HUES48 (cell line): ENCODE data around the gene LSG1.
"Not testable (repeated sequence)": the region's sequence is repeated elsewhere in the genome, so short reads cannot be mapped to it uniquely, and the experiment has no call there.

Experiments used
- H3K27ac ChIP-seq: one replicate; pipeline ENCODE4 v1.7.0; 2013; ENCODE audit warnings: low read depth, low read length, inconsistent platforms
- H3K27me3 ChIP-seq: 2 replicates; pipeline ENCODE4 v1.6.1; 2013; ENCODE audit warnings: mild to moderate bottlenecking, low read length; ENCODE audit not compliant: control insufficient read depth, insufficient read depth
- H3K36me3 ChIP-seq: 2 replicates; pipeline ENCODE4 v1.6.1; 2013; ENCODE audit warnings: low read length; ENCODE audit not compliant: control insufficient read depth, insufficient read depth
- H3K4me1 ChIP-seq: 2 replicates; pipeline ENCODE4 v1.6.1; 2013; ENCODE audit warnings: mild to moderate bottlenecking, low read length; ENCODE audit not compliant: control insufficient read depth, insufficient read depth
- H3K4me3 ChIP-seq: 2 replicates; pipeline ENCODE4 v1.5.1; 2013; ENCODE audit warnings: mild to moderate bottlenecking, low read depth, low read length
- H3K9ac ChIP-seq: 2 replicates; pipeline ENCODE4 v1.6.1; 2013; ENCODE audit warnings: mild to moderate bottlenecking, low read depth, low read length, moderate library complexity
- H3K9me3 ChIP-seq: 2 replicates; pipeline ENCODE4 v1.6.1; 2013; ENCODE audit warnings: low read length; ENCODE audit not compliant: control insufficient read depth, insufficient read depth

The LSG1 gene

GRCh38 chr3:194617143-194617671 is 54.8 kb downstream of the LSG1 start:
- H3K4me1 ChIP-seq: no peaks in the 10 kb centered on the region
- no peak overlapping the region for H3K27ac ChIP-seq

GRCh38 chr3:194615226-194615625 is 56.8 kb downstream of the LSG1 start:
- Histone ChIP-seq H3K9me3 (no peaks in the 10 kb centered on the region), H3K27me3 (no peaks in the 10 kb centered on the region), H3K27ac (no peak overlapping the region), H3K4me1 (no peaks in the 10 kb centered on the region), H3K4me3 (no peak overlapping the region), H3K9ac (no peak overlapping the region), H3K36me3 (peaks cover 13% of the 10 kb centered on the region; the same call in 1 of the 2 replicates)

More at GRCh38 chr3:194617143-194617671, 54.8 kb downstream of the LSG1 start:
- Histone ChIP-seq H3K4me3 (no peak overlapping the region), H3K27me3 (no peaks in the 10 kb centered on the region), H3K9me3 (no peaks in the 10 kb centered on the region), H3K36me3 (peaks cover 13% of the 10 kb centered on the region; the same call in 1 of the 2 replicates), H3K9ac (no peak overlapping the region)

DNA sequence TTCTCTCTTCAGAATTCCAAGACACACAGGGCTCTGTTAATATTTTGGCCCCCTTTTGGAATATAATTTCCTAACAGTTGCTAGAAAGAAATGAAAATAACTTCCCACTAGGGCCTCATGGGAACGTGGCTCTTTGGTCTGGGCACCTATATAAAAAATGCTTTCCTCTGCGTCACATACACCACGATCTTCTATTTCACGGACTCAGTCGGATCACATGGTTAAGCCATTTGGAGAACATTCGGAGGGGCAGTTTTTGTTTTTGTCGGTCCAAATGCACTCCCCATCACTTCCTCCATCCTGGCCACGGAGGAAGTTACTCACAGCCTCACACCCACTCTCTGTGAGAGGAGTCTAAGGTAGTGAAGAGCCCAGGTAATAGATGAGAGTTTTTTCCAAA is 59.8 kb downstream of the LSG1 start:
- Histone ChIP-seq H3K27ac (no peak overlapping the region), H3K27me3 (no peaks in the 10 kb centered on the region), H3K4me1 (no peaks in the 10 kb centered on the region), H3K4me3 (no peak overlapping the region), H3K9ac (no peak overlapping the region), H3K36me3 (peaks cover 9% of the 10 kb centered on the region; the same call in 1 of the 2 replicates), H3K9me3 (no peaks in the 10 kb centered on the region)

- no peaks in the 10 kb centered on the region for H3K4me1 ChIP-seq
Measured at GRCh38 chr3:194610689-194611088, 61.3 kb downstream of the LSG1 start.

DNA sequence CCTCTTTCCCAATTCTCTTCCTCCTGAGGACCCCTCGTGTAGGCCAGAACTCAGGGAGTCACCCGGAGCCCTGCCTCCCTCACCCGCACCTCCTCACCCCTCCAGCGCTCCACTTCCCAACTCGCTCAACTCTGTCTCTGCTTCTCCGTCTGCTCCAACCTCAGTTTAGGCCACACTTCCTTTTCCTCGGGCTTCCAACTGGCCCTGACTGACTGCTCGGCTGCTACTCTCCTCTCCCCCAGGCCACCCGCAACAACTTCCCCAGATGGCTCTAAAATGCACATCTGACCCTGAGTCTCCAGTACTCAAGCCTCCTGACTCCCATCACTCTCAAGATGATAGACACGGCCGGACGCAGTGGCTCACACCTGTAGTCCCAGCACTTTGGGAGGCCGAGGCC is 62.4 kb downstream of the LSG1 start:
- no peak overlapping the region for H3K4me3 ChIP-seq
- no peak overlapping the region for H3K27ac ChIP-seq
- H3K9ac ChIP-seq: no peak overlapping the region
- H3K27me3 ChIP-seq: no peaks in the 10 kb centered on the region
- H3K36me3 ChIP-seq: peaks cover 2% of the 10 kb centered on the region; the same call in 1 of the 2 replicates
- no peaks in the 10 kb centered on the region for H3K9me3 ChIP-seq
- no peaks in the 10 kb centered on the region for H3K4me1 ChIP-seq

More at GRCh38 chr3:194610689-194611088, 61.3 kb downstream of the LSG1 start:
- Histone ChIP-seq H3K36me3 (peaks cover 8% of the 10 kb centered on the region; the same call in 1 of the 2 replicates), H3K9me3 (no peaks in the 10 kb centered on the region), H3K27ac (no peak overlapping the region), H3K27me3 (no peaks in the 10 kb centered on the region), H3K9ac (no peak overlapping the region; the same call in 1 of the 2 replicates), H3K4me3 (no peak overlapping the region)

- Histone ChIP-seq H3K9ac (no peak overlapping the region), H3K4me3 (no peak overlapping the region), H3K27me3 (no peaks in the 10 kb centered on the region), H3K36me3 (no peaks in the 10 kb centered on the region; the same call in 1 of the 2 replicates), H3K9me3 (no peaks in the 10 kb centered on the region), H3K27ac (no peak overlapping the region), H3K4me1 (no peaks in the 10 kb centered on the region)
Measured at GRCh38 chr3:194608981-194609380, 63.0 kb downstream of the LSG1 start.

DNA sequence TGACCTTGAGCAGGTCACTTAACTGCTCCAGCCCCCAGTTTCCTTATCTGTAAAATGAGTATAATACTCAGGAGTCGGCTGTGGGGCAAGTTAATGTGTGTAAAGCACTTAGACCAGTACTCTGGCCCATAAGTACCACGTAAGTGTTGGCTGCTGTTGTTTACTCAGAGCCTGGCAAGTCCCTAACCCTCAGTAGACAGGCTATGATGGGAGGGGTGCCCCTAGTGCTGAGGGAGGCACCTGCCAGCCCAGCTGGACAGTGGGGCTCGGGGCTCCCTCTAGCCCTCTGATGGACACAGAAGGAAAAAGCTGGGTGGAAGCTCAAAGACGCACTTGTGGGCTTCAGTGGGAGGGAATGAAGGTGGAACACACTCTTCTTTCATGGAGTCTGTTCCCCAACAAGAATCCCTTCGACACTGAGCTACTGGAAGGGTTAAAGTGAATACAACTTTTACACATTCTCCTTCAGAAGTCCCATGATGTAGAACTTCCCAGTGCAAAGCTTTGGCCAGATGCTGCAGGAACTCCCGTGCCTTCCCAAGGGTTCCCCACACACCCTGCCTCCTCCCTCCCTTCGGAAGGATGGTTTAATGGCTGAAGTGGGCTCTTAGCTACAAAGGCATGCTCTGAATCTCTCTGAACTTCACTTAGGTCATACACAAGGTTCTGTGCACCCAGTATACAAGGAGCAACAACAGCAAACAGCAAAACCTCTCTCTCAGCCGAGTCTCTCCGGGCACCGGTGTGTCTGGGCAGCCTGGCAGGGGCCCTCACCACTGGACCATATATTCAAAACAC is 64.2 kb downstream of the LSG1 start:
- H3K27ac ChIP-seq: no peak overlapping the region
- H3K4me1 ChIP-seq: no peaks in the 10 kb centered on the region
- H3K9me3 ChIP-seq: no peaks in the 10 kb centered on the region
- H3K4me3 ChIP-seq: no peak overlapping the region
- H3K9ac ChIP-seq: no peak overlapping the region
- no peaks in the 10 kb centered on the region for H3K27me3 ChIP-seq
- peaks cover 6% of the 10 kb centered on the region; the same call in 1 of the 2 replicates for H3K36me3 ChIP-seq

DNA sequence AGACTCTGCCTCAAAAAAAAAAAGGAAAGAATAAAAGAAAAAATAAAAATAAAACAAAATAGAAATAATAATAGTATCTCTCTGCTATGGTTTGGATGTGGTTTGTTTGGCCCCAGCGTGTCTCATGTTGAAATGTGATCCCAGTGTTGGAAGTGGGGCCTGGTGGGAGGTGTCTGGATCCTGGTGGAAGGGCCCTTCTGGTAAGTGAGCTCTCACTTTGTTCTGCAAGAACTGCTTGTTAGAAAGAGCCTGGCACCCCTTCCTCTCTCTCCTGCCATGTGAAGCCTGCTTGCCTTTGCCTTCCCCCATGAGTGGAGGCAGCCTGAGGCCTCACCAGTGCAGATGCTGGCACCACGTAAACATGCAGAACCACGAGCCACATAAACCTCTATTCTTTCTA is 65.0 kb downstream of the LSG1 start:
- Histone ChIP-seq H3K4me3 (no peak overlapping the region), H3K36me3 (peaks cover 7% of the 10 kb centered on the region; the same call in 1 of the 2 replicates), H3K27me3 (no peaks in the 10 kb centered on the region), H3K4me1 (no peaks in the 10 kb centered on the region), H3K27ac (no peak overlapping the region), H3K9me3 (no peaks in the 10 kb centered on the region), H3K9ac (no peak overlapping the region)

- Histone ChIP-seq H3K4me1 (no peaks in the 10 kb centered on the region), H3K27me3 (no peaks in the 10 kb centered on the region), H3K4me3 (no peak overlapping the region), H3K9ac (no peak overlapping the region), H3K27ac (no peak overlapping the region), H3K9me3 (no peaks in the 10 kb centered on the region), H3K36me3 (peaks cover 7% of the 10 kb centered on the region; the same call in 1 of the 2 replicates)
Measured at GRCh38 chr3:194606163-194606562, 65.8 kb downstream of the LSG1 start.

- not testable (repeated sequence) for H3K27me3 ChIP-seq, H3K36me3 ChIP-seq, H3K9ac ChIP-seq, H3K4me3 ChIP-seq, H3K9me3 ChIP-seq, H3K27ac ChIP-seq, H3K4me1 ChIP-seq
Measured at GRCh38 chr3:194605314-194605713, 66.7 kb downstream of the LSG1 start.

DNA sequence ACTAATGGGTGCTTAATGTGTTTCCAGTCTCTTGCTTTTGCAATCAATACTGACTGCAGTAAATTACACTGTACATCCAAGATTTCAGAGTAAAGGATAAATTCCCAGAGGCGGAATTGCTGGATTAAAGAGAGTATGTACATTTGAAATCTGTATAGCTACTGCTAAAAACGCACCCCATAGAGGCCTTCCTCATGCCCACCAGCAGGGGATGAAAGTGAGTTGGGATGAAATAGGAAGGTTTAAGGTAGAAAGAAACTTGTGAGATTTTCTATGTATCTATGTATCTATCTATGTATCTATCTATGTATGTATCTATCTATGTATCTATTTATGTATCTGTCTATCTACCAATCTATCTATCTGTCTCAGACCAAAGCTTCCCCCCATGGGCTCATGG is 67.2 kb downstream of the LSG1 start:
- no peaks in the 10 kb centered on the region for H3K4me1 ChIP-seq
- no peak overlapping the region for H3K9ac ChIP-seq
- no peaks in the 10 kb centered on the region for H3K27me3 ChIP-seq
- H3K9me3 ChIP-seq: no peaks in the 10 kb centered on the region
- no peak overlapping the region for H3K27ac ChIP-seq
- no peak overlapping the region for H3K4me3 ChIP-seq
- peaks cover 7% of the 10 kb centered on the region; the same call in 1 of the 2 replicates for H3K36me3 ChIP-seq
